AG20443 (cell line): ENCODE data around the gene CXCL1.

ENCODE experiments used
- DNase-seq: peaks from one replicate; pipeline ENCODE4 v3.0.0; 2012; ENCODE audit warnings: low spot score, mixed read lengths

CXCL1 gene

DNA sequence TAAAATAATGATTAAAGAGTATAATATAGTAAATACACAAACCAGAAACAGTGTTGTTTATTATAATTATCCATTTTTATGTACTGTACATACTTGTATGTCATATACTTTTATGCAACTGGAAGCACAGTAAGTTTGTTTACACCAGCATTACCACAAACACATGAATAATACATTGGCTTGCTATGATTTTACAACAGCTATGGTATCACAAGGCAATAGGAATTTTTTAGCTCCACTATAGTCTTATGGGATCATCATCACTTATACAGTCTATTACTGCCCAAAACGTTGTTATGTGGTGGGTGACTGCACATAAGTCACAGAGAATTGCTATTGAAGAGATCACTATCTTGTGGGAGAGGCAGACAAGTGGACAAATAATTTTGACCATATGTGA, 17.9 kb upstream of the CXCL1 start:
- DNase-seq = no peak

DNA sequence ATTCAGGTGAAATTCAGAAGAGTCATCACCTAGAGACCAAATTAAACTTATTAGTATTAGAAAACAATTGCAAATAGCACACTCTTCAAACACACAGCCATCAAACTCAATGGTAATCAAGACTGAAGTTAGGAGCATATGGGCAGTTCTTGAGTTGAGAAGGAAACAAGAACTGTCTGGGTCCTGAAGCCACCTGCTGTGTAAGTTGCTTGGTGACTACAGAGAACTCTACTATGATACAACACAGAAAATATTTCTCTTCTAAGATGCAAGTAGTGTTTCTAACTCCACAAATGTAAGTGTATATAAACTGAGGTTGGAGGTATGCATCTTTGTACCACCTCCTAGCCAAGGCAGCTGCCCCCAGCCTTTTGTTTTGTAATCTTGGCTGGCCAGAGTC, 16.4 kb upstream of the CXCL1 start:
- no peak for DNase-seq

DNA sequence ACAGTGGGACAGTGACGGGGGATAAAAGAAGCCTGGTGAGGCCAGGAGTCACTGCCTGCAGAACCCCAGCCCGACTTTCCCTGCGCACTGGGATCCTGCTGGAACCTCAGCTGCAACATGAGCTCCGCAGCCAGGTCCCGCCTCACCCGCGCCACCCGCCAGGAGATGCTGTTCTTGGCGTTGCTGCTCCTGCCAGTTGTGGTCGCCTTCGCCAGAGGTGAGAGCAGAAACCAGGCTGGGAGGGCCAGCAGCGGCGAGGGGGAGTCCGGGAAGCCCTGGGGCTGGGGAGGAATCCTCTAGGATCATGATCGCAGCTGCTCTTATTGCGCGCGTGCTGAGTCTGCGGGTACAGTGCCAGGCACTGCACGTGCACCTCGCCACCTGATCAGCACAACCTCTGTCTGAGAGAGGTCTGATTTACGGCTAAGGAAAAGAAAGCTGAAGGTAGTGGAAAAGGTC, 15.9 kb upstream of the CXCL1 start, which contains the start of gene PF4V1:
TSS of gene PF4V1 (plus strand) at position 51 of the 459 bp plus-strand sequence. CDS start at position 118, 67 bp downstream.
- peak; percentile 64 for DNase-seq

DNA sequence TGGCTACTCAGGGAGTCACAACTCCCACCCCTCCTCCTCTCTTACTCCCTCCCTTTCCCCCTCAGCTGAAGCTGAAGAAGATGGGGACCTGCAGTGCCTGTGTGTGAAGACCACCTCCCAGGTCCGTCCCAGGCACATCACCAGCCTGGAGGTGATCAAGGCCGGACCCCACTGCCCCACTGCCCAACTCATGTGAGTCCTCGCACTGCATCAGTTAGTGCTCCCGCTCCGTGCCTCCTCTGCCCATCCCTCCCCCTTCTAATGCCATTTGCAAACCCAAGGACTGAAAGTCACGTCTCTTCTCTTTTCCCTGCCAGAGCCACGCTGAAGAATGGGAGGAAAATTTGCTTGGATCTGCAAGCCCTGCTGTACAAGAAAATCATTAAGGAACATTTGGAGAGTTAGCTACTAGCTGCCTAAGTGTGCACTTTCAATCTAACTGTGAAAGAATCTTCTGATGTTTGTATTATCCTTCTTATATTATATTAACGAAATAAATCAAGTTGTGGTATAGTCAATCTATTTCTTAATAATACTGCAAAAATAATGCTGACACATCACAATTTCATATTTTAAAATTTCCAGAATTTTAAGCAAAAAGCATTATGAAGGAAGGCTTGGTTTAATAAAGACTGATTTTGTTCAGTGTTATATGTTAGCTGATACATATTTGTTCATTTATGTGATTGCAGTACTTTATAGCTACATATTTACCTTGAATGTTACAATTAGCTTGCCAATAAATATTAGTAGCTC, 15.3 kb upstream of the CXCL1 start:
- no peak for DNase-seq

DNA sequence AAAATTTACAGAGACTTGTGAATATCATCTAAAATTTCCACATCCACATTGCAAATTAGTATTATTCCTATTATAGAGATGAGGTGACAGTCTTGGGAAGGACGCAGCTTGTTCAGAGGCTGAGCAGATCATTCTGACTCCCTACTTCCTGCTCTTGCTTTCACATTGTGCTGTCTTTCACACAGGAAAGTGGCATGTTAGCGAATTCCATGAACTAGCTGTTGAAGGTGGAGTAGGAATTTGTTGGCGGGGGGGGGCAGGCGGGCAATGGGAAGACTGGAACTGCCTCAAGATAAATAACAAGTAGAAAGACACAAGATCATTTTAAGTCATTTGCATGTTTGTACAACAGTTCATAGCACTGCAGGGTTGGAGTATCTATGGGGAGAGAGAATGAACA, 13.8 kb upstream of the CXCL1 start:
- no peak for DNase-seq

DNA sequence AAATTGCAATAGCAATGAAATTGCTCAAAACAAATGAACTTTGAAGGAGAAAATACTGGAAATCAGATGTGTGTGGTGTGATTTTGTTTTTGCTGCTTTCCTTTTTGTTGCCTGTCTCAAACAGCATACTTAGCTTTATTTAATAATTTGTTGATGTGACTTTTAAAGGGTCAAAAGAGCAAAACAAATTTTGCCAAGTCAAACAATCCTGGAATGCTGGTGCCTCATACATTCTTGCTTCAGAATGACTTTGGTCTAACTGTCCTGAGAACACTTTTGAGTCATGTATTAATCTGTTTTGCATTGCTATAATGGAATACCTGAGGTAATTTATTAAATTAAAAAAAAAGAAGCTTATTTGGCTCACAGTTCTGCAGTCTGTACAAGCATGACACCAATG, 12.7 kb upstream of the CXCL1 start:
- peak; percentile 45 for DNase-seq

DNA sequence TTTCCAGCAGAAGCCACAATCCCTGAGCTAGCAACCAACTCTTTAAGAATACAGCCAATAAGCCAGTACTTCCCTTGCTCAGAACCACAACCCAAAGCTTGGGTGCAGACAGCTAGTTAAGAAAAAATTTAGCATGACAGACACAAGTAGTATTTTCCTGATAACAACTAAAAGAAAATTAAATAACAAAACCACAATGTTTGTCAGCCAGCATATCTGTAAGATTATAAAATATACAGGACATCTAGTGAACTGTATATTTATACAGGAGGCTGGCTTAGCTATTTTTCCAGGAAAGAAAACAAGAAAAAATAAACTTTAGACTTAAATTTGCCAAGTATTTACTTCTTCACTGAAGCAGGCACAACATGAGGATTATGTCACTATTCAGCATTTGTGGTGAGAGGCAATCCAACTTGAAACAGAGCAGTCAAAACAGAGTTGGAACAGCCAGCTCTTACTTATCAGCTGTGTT, 9.5 kb upstream of the CXCL1 start:
- DNase-seq = peak; percentile 45

DNA sequence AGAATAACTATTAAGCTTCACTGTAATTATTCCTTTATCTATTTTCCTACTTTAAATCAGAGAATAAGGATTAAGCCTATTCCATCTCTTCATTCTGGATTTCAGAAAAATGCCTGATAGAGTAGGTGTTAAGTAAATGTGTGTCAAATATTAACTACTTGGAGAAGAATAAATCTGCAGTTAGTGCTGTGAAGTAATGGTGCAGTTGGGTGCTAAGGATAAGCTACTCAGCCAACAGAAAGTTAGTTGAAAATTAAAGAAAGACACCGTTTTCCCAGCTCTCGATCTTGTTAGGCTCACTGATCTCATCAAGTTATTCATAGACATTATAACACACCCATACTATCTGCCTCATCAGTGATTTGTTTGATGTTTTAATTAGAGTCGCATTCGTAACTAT, 9.0 kb upstream of the CXCL1 start:
- no peak for DNase-seq

DNA sequence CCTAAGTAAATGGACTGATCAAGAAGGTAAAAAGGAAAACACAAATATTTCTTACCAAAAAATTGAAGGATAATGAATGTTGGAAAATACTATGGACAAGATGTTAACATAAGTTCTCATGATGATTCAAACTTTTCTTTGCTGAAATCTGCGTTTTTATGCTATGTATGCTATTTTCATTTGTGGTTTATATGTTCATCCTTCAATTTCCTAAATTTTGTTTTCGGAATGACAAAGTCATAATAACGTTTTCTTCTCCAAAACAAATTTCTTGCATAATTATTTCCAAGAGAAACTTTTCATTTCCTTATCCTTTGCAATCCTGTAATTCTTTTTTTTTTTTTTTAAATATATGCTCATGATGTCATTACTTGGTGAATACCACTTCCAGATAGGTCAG, 8.3 kb upstream of the CXCL1 start:
- no peak for DNase-seq

DNA sequence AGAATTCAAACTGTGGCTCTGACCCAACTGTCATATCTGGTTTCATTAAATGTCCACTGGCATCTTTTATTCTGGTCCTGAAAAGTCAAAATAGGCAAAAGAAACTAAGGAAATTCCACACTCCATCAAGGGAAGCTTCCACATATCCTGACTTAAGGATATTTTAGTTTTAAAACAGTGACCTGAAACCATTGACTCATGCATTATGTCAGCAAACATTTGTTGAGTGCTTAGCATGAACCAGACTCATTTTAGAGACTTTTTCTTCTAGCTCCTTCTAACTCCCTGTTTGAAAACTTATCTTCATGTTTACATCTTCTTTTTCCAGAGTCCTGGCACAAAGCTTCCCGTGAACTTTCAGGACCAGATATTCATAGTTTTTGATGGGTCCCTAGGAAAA, 6.9 kb upstream of the CXCL1 start:
- DNase-seq = no peak

DNA sequence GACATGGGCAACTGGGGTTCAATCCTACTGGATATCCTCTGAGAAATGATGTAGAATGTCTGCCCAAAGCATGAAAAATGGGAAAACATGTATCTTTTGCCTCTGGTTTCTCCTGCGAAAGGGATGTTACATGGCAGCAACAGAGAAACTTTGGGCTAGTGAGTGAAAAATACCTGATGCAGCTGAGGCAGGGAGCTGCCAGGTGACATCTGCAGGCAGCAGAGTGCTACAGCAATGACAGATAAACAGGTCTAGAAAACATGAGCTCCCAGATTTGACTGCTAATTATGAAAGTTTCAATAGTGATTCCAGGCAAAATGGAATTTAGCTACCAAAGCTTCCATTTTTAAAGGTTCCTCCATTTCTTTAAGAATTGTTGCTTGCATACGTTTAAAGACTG, 4.8 kb upstream of the CXCL1 start:
- DNase-seq = no peak

DNA sequence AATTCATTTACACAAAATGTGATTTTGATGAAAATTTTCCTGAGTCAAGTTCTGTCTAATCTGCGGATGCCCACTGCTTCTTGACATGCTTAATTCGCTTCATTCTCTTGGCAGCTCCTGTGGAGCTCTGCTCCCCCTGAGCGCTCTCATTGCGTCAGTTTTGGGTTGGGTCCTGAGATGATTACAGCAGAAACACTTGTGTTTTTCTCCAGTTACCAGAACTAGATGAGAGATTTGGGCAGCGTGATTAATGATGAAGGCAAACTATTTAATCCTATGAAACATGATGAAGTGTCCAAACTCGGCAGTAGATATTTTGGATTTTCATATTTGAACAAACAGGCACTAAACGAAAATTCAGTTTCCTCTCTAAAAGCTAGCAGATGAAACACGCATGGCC, 4.2 kb upstream of the CXCL1 start:
- no peak for DNase-seq

DNA sequence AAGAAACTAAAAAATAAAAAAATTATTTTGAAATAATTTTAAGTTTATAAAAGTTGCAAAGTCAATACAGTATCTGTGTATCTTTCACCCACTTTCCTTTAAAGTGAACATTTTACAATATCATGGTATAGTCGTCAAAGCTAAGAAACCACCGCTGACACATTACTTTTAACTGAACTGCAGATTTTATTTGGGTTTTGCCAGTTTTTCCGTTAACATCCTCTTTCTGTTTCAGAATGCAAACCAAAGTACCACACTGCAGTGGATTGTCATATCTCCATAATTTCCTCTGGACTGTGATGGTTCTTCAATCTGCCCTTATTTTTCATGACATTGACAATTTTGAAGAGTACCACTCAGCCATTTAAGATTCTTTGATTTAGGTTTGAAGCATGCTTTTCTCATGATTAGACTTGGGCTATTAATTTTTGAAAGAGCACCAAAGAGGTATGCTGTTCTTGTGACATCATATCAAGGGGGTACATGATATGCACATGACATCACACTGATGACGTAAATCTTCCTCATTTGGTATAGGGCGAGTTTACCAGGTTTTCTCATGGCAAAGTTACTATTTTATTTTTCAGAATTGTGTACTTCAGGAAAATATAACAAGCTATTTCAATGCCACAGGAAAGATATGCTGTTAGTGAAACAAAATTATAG, 3.6 kb upstream of the CXCL1 start:
- no peak for DNase-seq

DNA sequence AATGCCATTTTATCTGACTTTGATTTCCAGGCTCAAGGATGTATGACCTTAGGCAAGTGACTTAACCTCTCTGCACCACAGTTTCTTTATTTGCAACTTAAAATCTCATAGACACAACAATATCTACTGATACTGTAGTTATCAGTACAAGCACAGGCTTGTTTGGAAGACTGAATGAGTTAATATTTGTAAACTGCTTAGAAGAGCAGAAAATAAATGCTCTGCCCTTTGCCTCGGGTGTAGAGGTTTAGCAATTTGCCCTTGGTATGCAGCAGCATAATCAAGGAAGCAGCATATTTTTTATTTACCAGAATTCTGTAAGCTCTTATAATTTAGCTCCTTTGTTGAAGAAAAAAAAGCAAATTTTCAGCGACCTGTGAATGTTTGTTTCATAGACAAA, 2.9 kb upstream of the CXCL1 start:
- no peak for DNase-seq

DNA sequence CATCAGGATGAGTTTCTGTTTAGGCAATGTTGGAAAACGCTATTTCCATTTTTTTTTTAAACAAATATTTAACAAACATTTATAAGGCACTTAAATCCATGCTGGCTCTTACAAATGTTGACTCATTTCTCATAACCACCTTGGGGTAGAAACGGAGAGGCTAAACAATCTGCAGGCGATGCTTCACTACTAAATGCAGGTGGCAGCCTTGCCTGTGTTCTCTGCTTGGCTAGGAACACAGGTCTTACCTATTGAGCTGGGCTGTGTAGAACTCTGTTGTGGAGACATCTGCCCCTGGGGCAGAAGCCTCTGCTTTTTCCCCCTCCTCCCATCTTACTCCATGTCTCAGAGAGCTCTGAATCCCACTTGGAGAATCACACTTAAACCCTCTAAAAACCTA, 1.4 kb upstream of the CXCL1 start:
- no peak for DNase-seq

DNA sequence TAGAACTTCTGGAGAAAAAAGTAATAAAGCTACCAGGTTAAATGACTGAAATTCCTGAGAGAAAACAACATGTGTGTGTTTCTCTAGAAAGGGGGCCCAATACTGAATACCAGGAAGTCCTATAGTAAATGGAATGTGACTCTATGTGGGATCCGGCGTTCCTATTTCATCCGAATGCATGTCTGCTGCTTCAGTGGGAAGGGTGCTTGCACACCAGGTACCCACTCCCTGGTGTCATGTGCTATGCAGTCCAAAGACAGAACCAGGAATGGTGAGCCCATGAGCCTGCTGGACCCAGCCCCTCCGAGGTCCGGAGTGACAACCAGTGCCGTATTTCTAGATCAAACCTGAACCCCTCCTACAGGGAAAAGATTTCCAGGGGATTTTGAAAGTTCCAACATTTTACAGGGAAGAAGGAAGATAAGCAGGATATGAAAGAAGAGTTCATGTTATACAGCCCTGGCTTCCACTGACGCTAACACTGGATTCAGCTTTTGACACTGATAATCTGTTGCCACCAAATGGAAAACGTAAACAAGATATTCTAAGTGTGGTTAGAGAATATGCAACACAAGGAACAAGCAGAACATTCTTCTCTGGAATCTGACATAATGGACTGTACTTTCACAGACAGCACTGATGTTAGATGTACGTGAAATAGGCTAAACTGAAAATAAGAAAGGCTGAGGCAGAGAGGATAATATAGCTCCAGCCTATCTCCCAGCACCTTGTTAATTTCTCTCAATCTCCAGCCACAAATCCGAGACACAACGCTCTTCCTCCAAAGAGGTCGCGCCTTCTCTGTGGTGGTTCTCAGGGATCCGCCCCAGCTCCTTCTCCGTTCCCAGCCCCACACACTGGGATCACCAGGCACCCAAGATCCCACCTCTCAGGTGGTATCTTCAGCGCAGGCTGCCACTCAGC, 725 bp upstream of the CXCL1 start:
- no peak for DNase-seq

DNA sequence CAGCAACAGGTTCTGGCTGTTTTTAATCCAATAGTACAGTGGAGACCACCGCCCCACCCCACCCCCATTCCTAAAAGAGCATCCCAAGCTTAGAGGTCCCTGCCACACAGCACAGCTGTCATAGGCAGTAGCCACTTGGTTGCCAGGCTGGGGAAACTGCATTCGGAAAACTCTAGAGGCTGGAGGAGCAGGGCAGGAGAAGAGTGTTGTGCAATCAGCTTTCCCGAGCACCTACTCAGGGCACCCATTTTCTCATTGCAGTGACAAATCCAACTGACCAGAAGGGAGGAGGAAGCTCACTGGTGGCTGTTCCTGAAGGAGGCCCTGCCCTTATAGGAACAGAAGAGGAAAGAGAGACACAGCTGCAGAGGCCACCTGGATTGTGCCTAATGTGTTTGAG, 1.1 kb downstream of the CXCL1 start:
- no peak for DNase-seq

DNA sequence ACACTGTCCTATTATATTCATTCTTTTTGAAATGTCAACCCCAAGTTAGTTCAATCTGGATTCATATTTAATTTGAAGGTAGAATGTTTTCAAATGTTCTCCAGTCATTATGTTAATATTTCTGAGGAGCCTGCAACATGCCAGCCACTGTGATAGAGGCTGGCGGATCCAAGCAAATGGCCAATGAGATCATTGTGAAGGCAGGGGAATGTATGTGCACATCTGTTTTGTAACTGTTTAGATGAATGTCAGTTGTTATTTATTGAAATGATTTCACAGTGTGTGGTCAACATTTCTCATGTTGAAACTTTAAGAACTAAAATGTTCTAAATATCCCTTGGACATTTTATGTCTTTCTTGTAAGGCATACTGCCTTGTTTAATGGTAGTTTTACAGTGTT, 1.6 kb downstream of the CXCL1 start:
- DNase-seq = no peak

DNA sequence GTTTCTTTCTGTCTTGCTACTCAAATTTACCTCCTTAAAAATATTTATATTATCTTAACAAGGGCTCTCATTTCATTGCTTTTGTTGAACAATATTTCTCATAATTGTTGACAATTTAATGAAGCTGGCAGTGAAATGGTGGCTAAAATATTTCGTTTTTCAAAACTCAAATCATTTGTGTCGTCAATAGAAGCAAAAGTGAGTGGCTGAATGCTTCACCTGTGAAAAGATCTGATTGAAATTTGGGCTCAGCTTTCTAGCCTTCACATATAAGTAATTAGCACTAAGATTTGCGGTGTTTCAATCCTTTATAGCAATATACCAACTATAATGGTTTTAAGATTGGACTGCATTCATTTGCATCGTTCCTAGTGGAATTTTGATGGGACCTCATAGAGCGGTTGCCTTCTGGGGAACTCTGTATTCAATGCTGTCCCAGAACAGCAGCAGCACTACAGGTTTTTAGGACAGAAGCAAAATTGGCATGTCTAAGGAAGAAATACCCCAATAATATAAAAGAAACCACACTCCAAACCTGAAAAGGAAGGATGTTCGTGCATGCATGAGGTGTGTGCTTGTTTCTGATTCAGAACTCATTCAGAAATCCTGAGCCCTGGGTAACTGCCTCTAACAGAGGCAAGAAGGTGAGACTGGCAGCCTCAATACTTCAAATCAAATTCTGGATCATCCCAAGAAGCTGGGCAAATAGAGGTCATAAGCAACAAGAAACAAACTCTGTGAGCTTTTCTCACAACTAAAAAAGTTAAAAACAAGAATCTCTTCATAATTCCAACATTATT, 2.5 kb downstream of the CXCL1 start:
- DNase-seq = no peak

DNA sequence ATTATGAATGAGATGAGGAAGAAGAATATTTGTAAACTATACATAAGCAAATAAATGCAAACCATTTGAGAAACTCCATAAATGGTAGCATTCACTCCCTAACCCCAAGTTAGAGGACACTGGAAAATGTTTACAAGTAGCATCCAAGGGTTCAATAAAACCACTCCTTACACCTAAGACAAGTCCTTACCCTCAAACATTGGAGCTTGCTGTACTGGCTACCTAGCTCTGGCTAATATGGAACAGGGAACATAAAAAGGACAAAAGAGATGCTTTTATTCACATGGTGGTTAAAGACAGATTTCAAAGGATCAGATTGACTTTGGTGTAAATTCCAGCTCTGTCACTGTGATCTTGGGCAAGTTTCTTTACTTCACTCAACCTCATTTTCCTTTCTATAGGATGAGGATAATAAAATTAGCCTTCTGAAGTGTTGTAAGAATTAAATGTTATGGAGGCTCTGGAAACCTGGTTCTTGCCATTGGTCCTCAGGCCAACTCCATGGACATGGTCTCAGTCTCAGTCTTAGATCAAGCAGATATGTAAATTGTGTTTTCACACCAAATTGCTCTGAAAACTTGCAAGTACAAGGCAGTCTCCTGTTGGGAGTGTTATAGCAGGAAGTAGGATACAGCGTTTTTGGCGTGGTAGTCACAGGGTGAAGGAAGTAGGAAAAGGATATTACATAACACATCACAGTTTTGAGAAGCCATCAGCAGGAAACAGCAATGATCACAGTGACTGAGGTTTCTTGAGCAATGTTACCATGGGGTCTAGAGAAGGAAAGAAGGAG, 3.3 kb downstream of the CXCL1 start:
- DNase-seq = no peak

DNA sequence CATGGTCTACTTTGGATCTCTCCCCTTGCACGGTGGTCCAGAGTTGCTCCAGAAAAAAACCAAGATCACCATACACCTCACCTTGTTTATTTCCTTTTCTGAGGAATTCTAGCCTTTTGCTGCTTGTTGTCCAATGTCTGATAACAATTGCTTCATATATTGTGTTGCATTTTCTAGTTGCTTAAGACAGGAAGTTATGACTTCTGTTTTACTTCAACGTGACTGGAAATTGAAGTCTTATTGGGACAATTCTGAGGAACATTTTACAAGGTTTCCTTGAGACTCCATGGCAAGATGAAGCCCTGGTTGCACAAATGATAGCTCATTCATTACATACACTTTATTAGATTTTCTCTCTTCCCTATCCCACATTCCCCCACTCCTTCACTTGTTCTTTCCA, 5.2 kb downstream of the CXCL1 start:
- no peak for DNase-seq
